K562 (cell line): ENCODE results near the gene FLT1.

Experiments used
- KDM1A ChIP-seq, 2 experiments: fragments of 450-650 bp; IDR thresholded peaks; 2 replicates each; pipeline ENCODE4 v1.6.1; 2016; ENCODE audit warnings: mild to moderate bottlenecking in 2 of 2
- TAF1 ChIP-seq: IDR thresholded peaks from 2 replicates; pipeline ENCODE4 v1.6.1; 2011; ENCODE audit warnings: mild to moderate bottlenecking, low read length, moderate library complexity; ENCODE audit not compliant: insufficient read depth, control insufficient read depth, severe bottlenecking; ENCODE audit errors: extremely low read depth

DNA sequence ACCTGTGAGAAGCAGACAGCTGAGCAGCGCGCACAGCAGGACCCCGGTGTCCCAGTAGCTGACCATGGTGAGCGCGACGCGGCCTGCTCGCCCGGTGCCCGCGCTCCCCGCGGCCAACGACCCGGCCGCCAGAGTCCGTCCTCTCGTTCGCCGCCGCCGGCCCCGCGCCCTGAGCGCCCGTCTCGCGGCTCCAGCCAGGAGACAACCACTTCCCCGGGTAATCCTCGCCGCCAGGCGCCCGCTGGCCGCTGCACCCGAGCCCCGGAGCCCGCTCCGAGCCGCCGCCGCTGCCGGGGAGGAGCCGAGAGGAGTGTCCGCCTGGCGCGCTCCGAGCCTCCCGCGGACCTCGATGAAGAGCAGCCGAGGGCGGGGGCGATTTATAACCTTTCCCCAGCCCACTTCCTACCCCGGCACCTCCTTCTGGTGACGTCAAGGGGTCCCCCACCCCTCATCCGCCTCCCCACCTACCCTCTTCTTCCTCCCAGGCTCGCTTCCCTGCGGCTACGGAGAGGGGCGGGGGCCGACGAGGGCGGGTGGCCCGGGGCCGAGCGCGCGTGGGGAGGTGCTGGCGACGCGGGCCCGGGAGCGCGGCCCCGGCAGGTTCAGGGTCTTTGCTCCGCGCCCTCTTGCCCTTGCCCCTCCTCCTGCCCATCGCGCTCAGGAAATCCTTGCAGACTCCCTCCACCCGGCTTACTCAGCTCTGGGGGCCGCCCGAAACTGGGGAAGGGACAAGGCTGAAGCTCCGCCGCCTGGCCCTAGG is at the start of gene FLT1:
- no peak for TF ChIP-seq TAF1
- no peak for TF ChIP-seq KDM1A (IDR thresholded peaks at IDR 0.05)
